HUDEP-2 (cell line): ENCODE measurements around the gene YBEY.
A peak's percentile ranks its signal among the peaks of the same experiment; 100 is the strongest.

ENCODE experiments used
- DNase-seq, 76 experiments: peaks; one replicate each; lab custom pipeline; 2025; ENCODE audit not compliant: unreplicated experiment in 76 of 76; lab: John Stamatoyannopoulos, UW

The YBEY gene

GRCh38 chr21:46324390-46325072, 38.4 kb downstream of the YBEY start:
- DNase-seq, result peak in 73 of 76 experiments; percentile 34 to 97 (median 89)

GRCh38 chr21:46325073-46325912, 39.2 kb downstream of the YBEY start:
- DNase-seq, result peak in 62 of 76 experiments; percentile 12 to 78 (median 51)

- no peak for DNase-seq
Observed at GRCh38 chr21:46326110-46326703, 40.1 kb downstream of the YBEY start.

- no peak for DNase-seq
Observed at GRCh38 chr21:46327711-46328110, 41.6 kb downstream of the YBEY start.

- DNase-seq, result no peak
Observed at GRCh38 chr21:46328151-46328550, 42.0 kb downstream of the YBEY start.

- no peak for DNase-seq
Observed at GRCh38 chr21:46329796-46330195, 43.7 kb downstream of the YBEY start.

GRCh38 chr21:46334351-46335140, 48.4 kb downstream of the YBEY start:
- DNase-seq, result no peak

- DNase-seq, result no peak
Observed at GRCh38 chr21:46336603-46337002, 50.5 kb downstream of the YBEY start.

- DNase-seq, result no peak
Observed at GRCh38 chr21:46340998-46341397, 54.9 kb downstream of the YBEY start.

- DNase-seq, result no peak
Observed at GRCh38 chr21:46344219-46344915, 58.2 kb downstream of the YBEY start.

GRCh38 chr21:46345861-46346260, 59.7 kb downstream of the YBEY start:
- DNase-seq, result no peak

- no peak for DNase-seq
Observed at GRCh38 chr21:46346296-46347202, 60.4 kb downstream of the YBEY start.

- no peak for DNase-seq
Observed at GRCh38 chr21:46347203-46347550, 61.0 kb downstream of the YBEY start.
